HEK293 (cell line): ENCODE results near the gene CCDC92.

ENCODE experiments used
- CTCF ChIA-PET: fragments of 350-600 bp; formaldehyde crosslinking; extraction: SDS; loops from one replicate; lab custom pipeline; 2021; ENCODE audit warnings: antibody characterized with exemption; lab: Yijun Ruan, JAX
- POLR2A ChIA-PET: fragments of 300-600 bp; formaldehyde crosslinking; extraction: SDS; loops from one replicate; lab custom pipeline; 2020; ENCODE audit warnings: antibody characterized with exemption, inconsistent platforms; lab: Yijun Ruan, JAX
- H3K27ac ChIP-seq: fragments of 200-500 bp; sonication (Bioruptor generic); 2 replicates; pipeline ENCODE4 v1.5.1; 2014; ENCODE audit warnings: low read depth, low read length, control low read depth, inconsistent platforms; ENCODE audit errors: extremely low read depth
- H3K36me3 ChIP-seq, 2 experiments: fragments of 200-500 bp in 1 of 2; sonication (Bioruptor generic) in 1 of 2; 1 replicate in 1 of 2; 2 replicates in 1 of 2; pipeline ENCODE4 v1.5.1; 2014 to 2017; ENCODE audit warnings: inconsistent platforms in 2 of 2, low read length in 2 of 2; ENCODE audit not compliant: control insufficient read depth in 2 of 2, insufficient read depth in 1 of 2
- H3K4me1 ChIP-seq: fragments of 200-500 bp; sonication (Bioruptor generic); 2 replicates; pipeline ENCODE4 v1.5.1; 2014; ENCODE audit warnings: mild to moderate bottlenecking, low read length, inconsistent platforms; ENCODE audit not compliant: control insufficient read depth, insufficient read depth
- H3K4me3 ChIP-seq: 2 replicates; pipeline ENCODE4 v1.5.1; 2011; ENCODE audit warnings: low read depth, mild to moderate bottlenecking, control low read depth, low read length, moderate library complexity
- H3K9me3 ChIP-seq: fragments of 200-500 bp; sonication (Bioruptor generic); 2 replicates; pipeline ENCODE4 v1.5.1; 2014; ENCODE audit warnings: low read depth, low read length, inconsistent platforms; ENCODE audit not compliant: control insufficient read depth, insufficient read depth
- FEZF1 ChIP-seq: fragments of 450-650 bp; formaldehyde crosslinking; IDR thresholded peaks from 2 replicates; pipeline ENCODE4 v1.5.1; 2016; ENCODE audit warnings: missing biosample characterization, missing genetic modification characterization
- GFI1B ChIP-seq: fragments of 450-650 bp; formaldehyde crosslinking; IDR thresholded peaks from 2 replicates; pipeline ENCODE4 v1.5.1; 2016; ENCODE audit warnings: missing biosample characterization, missing genetic modification characterization
- HOXC10 ChIP-seq: sonication (generic); formaldehyde crosslinking; IDR thresholded peaks from 2 replicates; pipeline ENCODE4 v1.8.1; 2023; ENCODE audit warnings: mild to moderate bottlenecking, missing genetic modification reagents
- KLF16 ChIP-seq: fragments of 450-650 bp; formaldehyde crosslinking; IDR thresholded peaks from 2 replicates; pipeline ENCODE4 v1.5.1; 2017; ENCODE audit warnings: missing biosample characterization, missing genetic modification characterization
- KLF7 ChIP-seq: fragments of 450-650 bp; formaldehyde crosslinking; IDR thresholded peaks from 2 replicates; pipeline ENCODE4 v1.5.1; 2016; ENCODE audit warnings: missing biosample characterization, missing genetic modification characterization, borderline replicate concordance
- KLF8 ChIP-seq: fragments of 450-650 bp; formaldehyde crosslinking; IDR thresholded peaks from 2 replicates; pipeline ENCODE4 v1.5.1; 2016; ENCODE audit warnings: missing biosample characterization, missing genetic modification characterization
- PBX3 ChIP-seq: sonication (generic); formaldehyde crosslinking; IDR thresholded peaks from 2 replicates; pipeline ENCODE4 v1.8.1; 2022; ENCODE audit warnings: mild to moderate bottlenecking, moderate library complexity, missing genetic modification reagents
- PRDM10 ChIP-seq: fragments of 450-650 bp; formaldehyde crosslinking; IDR thresholded peaks from 2 replicates; pipeline ENCODE4 v1.5.1; 2016; ENCODE audit warnings: missing biosample characterization, missing genetic modification characterization
- RBAK ChIP-seq: fragments of 450-650 bp; formaldehyde crosslinking; IDR thresholded peaks from 2 replicates; pipeline ENCODE4 v1.5.1; 2016; ENCODE audit warnings: missing biosample characterization, missing genetic modification characterization
- SCRT2 ChIP-seq: fragments of 450-650 bp; formaldehyde crosslinking; IDR thresholded peaks from 2 replicates; pipeline ENCODE4 v1.5.1; 2016; ENCODE audit warnings: missing biosample characterization, missing genetic modification characterization
- ZBTB49 ChIP-seq: fragments of 450-650 bp; formaldehyde crosslinking; IDR thresholded peaks from 2 replicates; pipeline ENCODE4 v1.5.1; 2016; ENCODE audit warnings: missing biosample characterization, missing genetic modification characterization, low read depth
- ZBTB7A ChIP-seq: fragments of 450-650 bp; formaldehyde crosslinking; IDR thresholded peaks from 2 replicates; pipeline ENCODE4 v1.5.1; 2016; ENCODE audit warnings: low read depth, missing biosample characterization, missing genetic modification characterization
- ZNF114 ChIP-seq: fragments of 450-650 bp; formaldehyde crosslinking; IDR thresholded peaks from 2 replicates; pipeline ENCODE4 v1.5.0; 2017; ENCODE audit warnings: missing biosample characterization, missing genetic modification characterization
- ZNF148 ChIP-seq: fragments of 450-650 bp; formaldehyde crosslinking; IDR thresholded peaks from 2 replicates; pipeline ENCODE4 v1.5.0; 2017; ENCODE audit warnings: missing biosample characterization, missing genetic modification characterization, borderline replicate concordance
- ZNF174 ChIP-seq: fragments of 450-650 bp; formaldehyde crosslinking; IDR thresholded peaks from 2 replicates; pipeline ENCODE4 v1.5.0; 2017; ENCODE audit warnings: missing biosample characterization, mild to moderate bottlenecking, missing genetic modification characterization
- ZNF23 ChIP-seq: fragments of 450-650 bp; formaldehyde crosslinking; IDR thresholded peaks from 2 replicates; pipeline ENCODE4 v1.5.1; 2016; ENCODE audit warnings: missing biosample characterization, missing genetic modification characterization, borderline replicate concordance
- ZNF292 ChIP-seq: fragments of 450-650 bp; formaldehyde crosslinking; IDR thresholded peaks from 2 replicates; pipeline ENCODE4 v1.5.1; 2016; ENCODE audit warnings: low read depth, missing biosample characterization, missing genetic modification characterization, borderline replicate concordance
- ZNF354C ChIP-seq: fragments of 450-650 bp; formaldehyde crosslinking; IDR thresholded peaks from 2 replicates; pipeline ENCODE4 v1.5.1; 2016; ENCODE audit warnings: missing biosample characterization, missing genetic modification characterization, low read depth, borderline replicate concordance
- ZNF416 ChIP-seq: fragments of 450-650 bp; formaldehyde crosslinking; IDR thresholded peaks from 2 replicates; pipeline ENCODE4 v1.5.1; 2016; ENCODE audit warnings: missing biosample characterization, missing genetic modification characterization
- ZNF488 ChIP-seq: fragments of 450-650 bp; formaldehyde crosslinking; IDR thresholded peaks from 2 replicates; pipeline ENCODE4 v1.5.1; 2016; ENCODE audit warnings: missing biosample characterization, missing genetic modification characterization
- ZNF776 ChIP-seq: fragments of 450-650 bp; formaldehyde crosslinking; IDR thresholded peaks from 2 replicates; pipeline ENCODE4 v1.5.0; 2017; ENCODE audit warnings: missing biosample characterization, missing genetic modification characterization, borderline replicate concordance
- ZNF777 ChIP-seq: fragments of 450-650 bp; formaldehyde crosslinking; IDR thresholded peaks from 2 replicates; pipeline ENCODE4 v1.5.1; 2017; ENCODE audit warnings: missing biosample characterization, missing genetic modification characterization, borderline replicate concordance
- ZSCAN4 ChIP-seq: fragments of 450-650 bp; formaldehyde crosslinking; IDR thresholded peaks from 2 replicates; pipeline ENCODE4 v1.5.1; 2017; ENCODE audit warnings: missing biosample characterization, missing genetic modification characterization

Gene CCDC92

GRCh38 chr12:123912415-123913380 lies 59.9 kb downstream of the CCDC92 start:
- Histone ChIP-seq H3K27ac (no peak overlapping the region), H3K4me1 (no peaks in the 10 kb centered on the region), H3K4me3 (no peak overlapping the region), H3K9me3 (no peaks in the 10 kb centered on the region), H3K36me3 (no peaks in the 10 kb centered on the region)
- POLR2A ChIA-PET: no interaction called here
- CTCF ChIA-PET: interaction anchor here (1.1 to 2.4 kb wide), 2 partner anchors 8 to 120 kb away, joined by 3 to 13 read pairs; no protein-coding TSS in a partner anchor
- no peak for TF ChIP-seq ZNF488 (tag by site-specific recombination)
- no peak for TF ChIP-seq ZNF114
- no peak for TF ChIP-seq ZNF292 (tag by site-specific recombination)
- TF ChIP-seq SCRT2 (tag by site-specific recombination): peak; percentile 52
- TF ChIP-seq PBX3 (CRISPR knock-in tag): no peak
- TF ChIP-seq ZNF148 (tag by site-specific recombination): no peak
- no peak for TF ChIP-seq GFI1B
- no peak for TF ChIP-seq ZNF23 (tag by site-specific recombination)
- TF ChIP-seq ZSCAN4 (tag by site-specific recombination): no peak
- TF ChIP-seq KLF8: no peak
- TF ChIP-seq KLF7 (tag by site-specific recombination): no peak
- TF ChIP-seq PRDM10: peak; percentile 80
- no peak for TF ChIP-seq ZNF174 (tag by site-specific recombination)
- 0 out of 2 replicates have a peak, but pooled peaks have one; percentile 42 for TF ChIP-seq ZBTB7A (tag by site-specific recombination)
- no peak for TF ChIP-seq HOXC10 (CRISPR knock-in tag)
- no peak for TF ChIP-seq ZBTB49 (tag by site-specific recombination)
- TF ChIP-seq ZNF354C: no peak
- no peak for TF ChIP-seq ZNF416 (tag by site-specific recombination)
- no peak for TF ChIP-seq KLF16 (tag by site-specific recombination)
- no peak for TF ChIP-seq ZNF776 (tag by site-specific recombination)
- TF ChIP-seq FEZF1: no peak
- no peak for TF ChIP-seq RBAK
- no peak for TF ChIP-seq ZNF777 (tag by site-specific recombination)
